ENCODE measurements around the gene DNMT1. TPM values are rescaled to one million over a fixed set of nuclear protein-coding genes. Genes with fewer than 3 reads are reported as not detected.
"Not testable (repeated sequence)": the region's sequence is repeated elsewhere in the genome, so short reads cannot be mapped to it uniquely, and the experiment has no call there.

The DNMT1 gene
- 70.8 TPM for total RNA-seq

DNA sequence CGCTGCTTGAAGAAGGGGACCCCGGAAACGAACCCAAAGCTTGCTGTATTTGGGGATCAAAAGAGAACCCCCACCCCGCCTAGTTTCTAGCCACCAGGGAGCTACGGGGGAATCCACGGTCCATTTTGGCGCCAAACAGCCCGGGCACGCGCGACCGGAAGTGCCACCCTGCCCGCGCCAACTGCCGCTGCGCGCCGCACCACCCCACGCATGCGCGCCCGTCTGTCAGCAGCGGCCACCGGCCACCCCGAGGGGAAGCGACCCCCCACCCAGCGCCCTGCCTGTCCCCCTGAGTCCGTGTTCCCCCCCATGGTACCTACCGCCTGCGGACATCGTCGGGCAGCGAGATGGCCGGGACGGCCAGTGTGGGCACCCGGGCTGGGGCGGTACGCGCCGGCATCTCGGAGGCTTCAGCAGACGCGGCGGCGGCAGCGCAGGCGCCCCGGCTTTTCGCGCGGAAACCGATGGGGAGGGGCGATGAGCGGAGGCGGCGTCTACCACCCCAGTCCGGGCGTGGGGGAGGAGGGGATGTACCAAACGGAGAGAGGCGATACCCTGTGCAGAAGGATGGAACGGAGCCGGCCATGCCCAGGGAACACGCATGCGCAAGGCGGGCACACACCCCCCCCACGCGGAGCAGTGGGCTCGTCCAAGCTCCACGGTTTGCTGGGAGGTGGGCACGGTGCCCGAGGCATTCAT lies at the start of gene DNMT1:
TSS of gene DNMT1 (minus strand) at position 454 of the 699 bp plus-strand sequence. CDS start at position 400, 54 bp downstream.
- peak; percentile 97 for DNase-seq (ENCODE audit: low spot score)
- intact Hi-C loops (cut with DNase I) = no loop called here
- peak; percentile 97 for ATAC-seq

- intact Hi-C loops (cut with DNase I) = no loop called here
- DNase-seq (ENCODE audit: low spot score) = no peak
- ATAC-seq = no peak
These were observed 48.9 kb upstream of the DNMT1 start for GRCh38 chr19:10243606-10244005.

DNA sequence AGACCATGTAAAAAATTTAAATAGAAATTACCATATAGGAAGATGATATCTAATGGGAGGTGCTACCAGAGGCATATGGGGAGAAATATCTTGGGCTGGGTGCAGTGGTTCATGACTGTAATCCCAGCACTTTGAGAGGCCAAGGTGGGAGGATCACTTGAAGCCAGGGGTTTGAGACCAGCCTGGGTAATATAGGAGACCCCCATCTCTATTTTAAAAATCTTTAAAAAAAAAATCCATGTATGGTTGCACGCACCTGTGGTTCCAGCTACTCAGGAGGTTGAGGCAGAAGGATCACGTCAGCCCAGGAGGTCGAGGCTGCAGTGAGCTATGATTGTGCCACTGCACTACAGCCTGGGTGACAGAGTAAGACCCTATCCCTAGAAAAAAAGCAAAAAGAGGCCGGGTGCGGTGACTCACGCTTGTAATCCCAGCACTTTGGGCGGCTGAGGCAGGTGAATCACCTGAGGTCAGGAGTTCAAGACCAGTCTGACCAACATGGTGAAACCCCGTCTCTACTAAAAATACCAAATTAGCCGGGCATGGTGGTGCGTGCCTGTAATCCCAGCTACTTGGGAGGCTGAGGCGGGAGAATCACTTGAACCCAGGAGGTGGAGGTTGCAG lies 47.2 kb upstream of the DNMT1 start:
- DNase-seq (ENCODE audit: low spot score); ATAC-seq; intact Hi-C loops (cut with DNase I): not testable (repeated sequence)

- peak; percentile 72 for ATAC-seq
- no peak for DNase-seq (ENCODE audit: low spot score)
- intact Hi-C loops (cut with DNase I) = no loop called here
These were observed 43.5 kb upstream of the DNMT1 start for GRCh38 chr19:10238172-10238783.

GRCh38 chr19:10237702-10238101 lies 42.9 kb upstream of the DNMT1 start:
- ATAC-seq (peak; percentile 2), DNase-seq (ENCODE audit: low spot score) (no peak)
- intact Hi-C loops (cut with DNase I) = no loop called here

GRCh38 chr19:10235409-10235808 lies 40.7 kb upstream of the DNMT1 start:
- intact Hi-C loops (cut with DNase I); ATAC-seq; DNase-seq (ENCODE audit: low spot score): not testable (repeated sequence)

GRCh38 chr19:10235003-10235402 lies 40.2 kb upstream of the DNMT1 start:
- ATAC-seq (no peak), DNase-seq (ENCODE audit: low spot score) (no peak)
- intact Hi-C loops (cut with DNase I) = no loop called here

GRCh38 chr19:10233946-10234345 lies 39.2 kb upstream of the DNMT1 start:
- ATAC-seq = no peak
- intact Hi-C loops (cut with DNase I) = no loop called here
- no peak for DNase-seq (ENCODE audit: low spot score)

DNA sequence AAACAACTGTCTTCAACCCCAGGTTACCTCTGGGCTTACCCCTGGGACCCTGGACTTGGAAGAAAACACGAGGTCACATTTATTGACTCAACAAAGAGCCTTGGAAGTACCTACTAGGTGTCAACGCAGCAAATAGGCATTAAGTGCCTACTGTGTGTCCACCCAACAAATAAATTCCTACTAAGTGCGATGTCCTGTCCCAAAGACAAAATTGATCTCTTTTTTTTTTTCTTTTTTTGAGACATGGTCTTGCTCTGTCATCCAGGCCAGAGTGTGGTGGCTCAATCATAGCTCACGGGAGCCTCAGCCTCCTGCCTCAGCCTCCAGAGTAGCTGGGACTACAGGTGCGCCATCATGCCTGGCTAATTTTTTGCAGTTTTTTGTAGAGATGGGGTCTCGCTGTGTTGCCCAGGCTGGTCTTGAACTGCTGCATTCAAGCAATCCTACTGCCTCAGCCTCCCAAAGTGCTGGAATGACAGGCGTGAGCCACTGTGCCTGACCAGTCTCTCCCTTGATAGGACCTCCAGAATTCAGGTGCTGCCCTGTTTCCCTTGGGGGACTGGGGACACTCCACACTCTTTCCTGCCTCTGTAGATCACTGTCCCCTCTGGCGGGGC lies 37.0 kb upstream of the DNMT1 start:
- ATAC-seq = no peak
- intact Hi-C loops (cut with DNase I) = no loop called here
- no peak for DNase-seq (ENCODE audit: low spot score)

- intact Hi-C loops (cut with DNase I) = no loop called here
- DNase-seq (ENCODE audit: low spot score) (peak; percentile 90), ATAC-seq (peak; percentile 63)
These were observed 36.3 kb upstream of the DNMT1 start, which contains the start of gene S1PR2 for GRCh38 chr19:10230861-10231611. Gene S1PR2 (minus strand): TSS chr19:10231331. CDS start chr19:10224905, 6,426 bp downstream.

DNA sequence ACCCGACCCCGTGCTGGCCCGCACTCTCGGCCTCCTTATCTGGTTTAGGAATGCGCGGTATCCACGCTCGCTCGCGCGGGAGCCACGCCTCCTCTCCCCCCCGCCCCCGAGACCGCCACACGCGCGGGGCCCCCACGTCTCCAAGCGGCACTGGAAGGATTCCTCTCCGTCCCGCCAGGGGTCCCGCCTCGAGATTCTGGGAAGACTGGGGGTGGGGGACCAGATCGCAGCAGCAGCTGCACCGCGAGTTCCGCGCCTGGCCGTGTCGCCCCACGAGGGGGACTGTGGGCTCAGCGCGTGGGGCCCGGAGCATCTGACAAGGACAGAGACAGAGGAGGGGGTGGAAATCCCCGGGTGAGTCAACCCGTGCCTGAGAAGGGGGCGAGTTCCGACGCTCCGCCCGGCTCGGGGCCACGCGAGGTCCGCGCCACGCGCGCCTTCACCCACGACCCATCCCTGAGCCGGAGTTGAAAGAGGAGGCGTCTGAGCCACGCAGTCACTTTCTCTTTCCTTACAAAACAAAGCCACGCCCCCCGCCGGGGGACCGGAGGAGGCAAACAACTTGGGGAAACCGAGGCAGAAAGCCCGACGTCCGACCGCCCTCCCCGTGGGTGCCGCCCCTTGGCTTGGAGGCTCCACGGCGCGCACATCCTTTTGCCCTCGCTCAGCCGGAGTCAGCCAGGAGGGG lies 35.6 kb upstream of the DNMT1 start:
- ATAC-seq = peak; percentile 0
- DNase-seq (ENCODE audit: low spot score) = peak; percentile 82
- intact Hi-C loops (cut with DNase I) = no loop called here

DNA sequence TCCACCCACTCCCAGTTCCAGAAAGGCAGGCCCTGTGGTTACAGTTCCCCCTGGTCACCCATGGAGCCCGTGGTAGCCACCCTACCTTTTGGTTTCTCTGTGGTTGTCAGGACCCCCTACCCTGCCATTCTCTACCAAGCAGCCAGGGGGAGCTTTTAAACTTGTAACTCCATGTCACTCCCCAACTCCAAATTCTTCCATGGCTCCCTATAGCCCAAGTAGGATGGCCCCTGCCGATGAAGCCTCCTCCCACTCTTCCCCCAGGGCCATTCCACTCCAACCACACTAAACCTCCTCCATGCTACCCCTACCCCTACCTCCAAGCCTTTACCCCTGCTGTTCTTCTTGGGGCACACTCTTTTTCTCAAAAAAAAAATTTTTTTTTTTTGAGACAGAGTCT lies 34.2 kb upstream of the DNMT1 start:
- intact Hi-C loops (cut with DNase I) = no loop called here
- ATAC-seq (no peak), DNase-seq (ENCODE audit: low spot score) (no peak)

- DNase-seq (ENCODE audit: low spot score) (no peak), ATAC-seq (no peak)
- intact Hi-C loops (cut with DNase I) = no loop called here
These were observed 33.6 kb upstream of the DNMT1 start for GRCh38 chr19:10228393-10228792.

- peak; percentile 8 for ATAC-seq
These were observed 32.5 kb upstream of the DNMT1 start for GRCh38 chr19:10227026-10227971.

DNA sequence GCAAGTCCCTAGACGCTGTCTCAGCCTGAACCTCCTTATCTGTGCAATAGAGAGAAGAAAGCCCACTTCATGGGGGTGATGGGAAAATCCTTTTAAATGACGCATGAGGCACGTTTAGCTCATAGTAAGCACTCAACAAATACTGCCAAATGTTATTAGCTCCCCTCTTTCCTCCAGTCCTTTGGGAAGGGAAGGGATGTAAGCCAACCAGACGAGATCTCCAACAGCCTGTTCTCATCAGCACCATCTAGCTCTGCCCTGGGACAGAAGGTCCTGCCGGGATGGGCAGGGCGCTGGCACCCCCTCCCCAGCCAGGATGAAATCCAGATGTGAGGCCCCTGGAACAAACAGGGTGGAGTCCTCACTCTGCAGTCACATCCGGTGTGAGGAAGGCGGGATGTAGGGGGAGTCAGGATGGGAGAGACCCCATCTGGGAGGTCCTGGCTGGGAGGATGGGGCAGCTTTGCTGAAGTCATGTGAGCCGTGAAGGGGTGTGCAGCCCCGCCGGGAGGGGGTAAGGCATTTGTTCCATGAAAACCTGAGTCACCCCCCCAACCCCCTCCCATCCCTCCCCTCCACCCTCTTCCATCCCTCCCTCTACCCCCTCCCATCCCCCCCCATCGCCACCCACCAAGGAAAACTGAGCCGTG lies 31.7 kb upstream of the DNMT1 start:
- intact Hi-C loops (cut with DNase I) = no loop called here
- DNase-seq (ENCODE audit: low spot score) (peak; percentile 85), ATAC-seq (peak; percentile 86)

More at GRCh38 chr19:10227026-10227971, 32.5 kb upstream of the DNMT1 start:
- intact Hi-C loops (cut with DNase I) = no loop called here
- peak; percentile 81 for DNase-seq (ENCODE audit: low spot score)

GRCh38 chr19:10226021-10226375 lies 31.2 kb upstream of the DNMT1 start:
- DNase-seq (ENCODE audit: low spot score) = no peak
- peak; percentile 4 for ATAC-seq
- intact Hi-C loops (cut with DNase I) = no loop called here

GRCh38 chr19:10224337-10224736 lies 29.6 kb upstream of the DNMT1 start:
- ATAC-seq (no peak), DNase-seq (ENCODE audit: low spot score) (no peak)
- intact Hi-C loops (cut with DNase I) = no loop called here
